HL-60 (cell line): ENCODE results near the gene SH2D3C.

Experiments
- DNase-seq, 2 experiments: peaks; one replicate each; pipeline ENCODE4 v3.0.0-alpha.2; 2010 to 2020; ENCODE audit warnings: low read depth in 1 of 2, low spot score in 1 of 2
- H3K27ac ChIP-seq: fragments of 250-450 bp; sonication (Bioruptor Pico); replicated peaks from 2 replicates; pipeline ENCODE4 v1.5.1; 2020; ENCODE audit warnings: mild to moderate bottlenecking, moderate library complexity
- H3K27me3 ChIP-seq: fragments of 250-450 bp; sonication (Bioruptor Pico); 2 replicates; pipeline ENCODE4 v1.5.1; 2021; ENCODE audit warnings: mild to moderate bottlenecking, moderate library complexity; ENCODE audit not compliant: insufficient read depth, poor library complexity, severe bottlenecking
- H3K4me3 ChIP-seq: replicated peaks from 2 replicates; pipeline ENCODE4 v1.5.1; 2011; ENCODE audit warnings: mild to moderate bottlenecking, control low read depth, low read length; ENCODE audit not compliant: insufficient read depth
- GABPA ChIP-seq: IDR thresholded peaks from 2 replicates; pipeline ENCODE4 v1.6.1; 2012; ENCODE audit warnings: low read depth
- POLR2AphosphoS5 ChIP-seq: IDR thresholded peaks from 2 replicates; pipeline ENCODE4 v1.6.1; 2012; ENCODE audit warnings: low read depth
- REST ChIP-seq: IDR thresholded peaks from 2 replicates; pipeline ENCODE4 v1.6.1; 2012; ENCODE audit warnings: low read depth; ENCODE audit not compliant: insufficient replicate concordance
- SPI1 ChIP-seq: IDR thresholded peaks from 2 replicates; pipeline ENCODE4 v1.6.1; 2012; ENCODE audit warnings: low read depth, mild to moderate bottlenecking, borderline replicate concordance
- TF ChIP-seq, protein P1 (sequence below): IDR thresholded peaks from one replicate; pipeline ENCODE4 v1.5.1; 2011; ENCODE audit warnings: low read length, control low read depth, inconsistent platforms; ENCODE audit not compliant: insufficient read depth

Gene SH2D3C

DNA sequence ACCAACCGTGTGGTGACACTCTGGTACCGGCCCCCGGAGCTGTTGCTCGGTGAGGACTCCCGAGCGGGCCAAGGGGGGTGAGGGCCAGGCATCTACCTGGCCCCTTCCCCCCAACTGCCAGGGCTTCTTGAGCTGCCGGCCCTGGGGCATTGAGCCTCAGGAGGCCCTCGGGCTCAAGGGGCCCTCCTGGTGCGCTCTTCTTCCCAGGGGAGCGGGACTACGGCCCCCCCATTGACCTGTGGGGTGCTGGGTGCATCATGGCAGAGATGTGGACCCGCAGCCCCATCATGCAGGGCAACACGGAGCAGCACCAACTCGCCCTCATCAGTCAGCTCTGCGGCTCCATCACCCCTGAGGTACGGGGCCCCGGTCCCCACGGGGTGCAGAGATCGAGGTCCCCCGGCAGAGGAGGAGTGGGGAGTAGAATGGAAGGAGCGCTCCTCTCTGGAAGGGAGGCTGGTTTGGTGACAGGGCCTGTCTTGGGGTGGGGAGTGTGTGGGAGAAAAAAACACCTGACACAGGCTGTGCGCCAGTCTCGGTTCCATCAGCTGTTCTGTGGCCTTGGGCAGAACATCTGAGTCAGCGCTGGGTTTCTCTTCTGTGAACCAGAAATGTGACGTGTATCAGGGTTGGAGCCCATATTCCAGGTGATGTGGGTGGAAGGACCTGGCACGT lies 10.0 kb upstream of the SH2D3C start:
- Histone ChIP-seq H3K4me3 (no peak overlapping the region), H3K27me3 (no peaks in the 10 kb centered on the region), H3K27ac (no peak overlapping the region)
- DNase-seq: no peak
- TF ChIP-seq, protein P1, sequence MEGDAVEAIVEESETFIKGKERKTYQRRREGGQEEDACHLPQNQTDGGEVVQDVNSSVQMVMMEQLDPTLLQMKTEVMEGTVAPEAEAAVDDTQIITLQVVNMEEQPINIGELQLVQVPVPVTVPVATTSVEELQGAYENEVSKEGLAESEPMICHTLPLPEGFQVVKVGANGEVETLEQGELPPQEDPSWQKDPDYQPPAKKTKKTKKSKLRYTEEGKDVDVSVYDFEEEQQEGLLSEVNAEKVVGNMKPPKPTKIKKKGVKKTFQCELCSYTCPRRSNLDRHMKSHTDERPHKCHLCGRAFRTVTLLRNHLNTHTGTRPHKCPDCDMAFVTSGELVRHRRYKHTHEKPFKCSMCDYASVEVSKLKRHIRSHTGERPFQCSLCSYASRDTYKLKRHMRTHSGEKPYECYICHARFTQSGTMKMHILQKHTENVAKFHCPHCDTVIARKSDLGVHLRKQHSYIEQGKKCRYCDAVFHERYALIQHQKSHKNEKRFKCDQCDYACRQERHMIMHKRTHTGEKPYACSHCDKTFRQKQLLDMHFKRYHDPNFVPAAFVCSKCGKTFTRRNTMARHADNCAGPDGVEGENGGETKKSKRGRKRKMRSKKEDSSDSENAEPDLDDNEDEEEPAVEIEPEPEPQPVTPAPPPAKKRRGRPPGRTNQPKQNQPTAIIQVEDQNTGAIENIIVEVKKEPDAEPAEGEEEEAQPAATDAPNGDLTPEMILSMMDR: no peak
- TF ChIP-seq GABPA (no peak), POLR2AphosphoS5 (no peak), REST (no peak), SPI1 (no peak)

DNA sequence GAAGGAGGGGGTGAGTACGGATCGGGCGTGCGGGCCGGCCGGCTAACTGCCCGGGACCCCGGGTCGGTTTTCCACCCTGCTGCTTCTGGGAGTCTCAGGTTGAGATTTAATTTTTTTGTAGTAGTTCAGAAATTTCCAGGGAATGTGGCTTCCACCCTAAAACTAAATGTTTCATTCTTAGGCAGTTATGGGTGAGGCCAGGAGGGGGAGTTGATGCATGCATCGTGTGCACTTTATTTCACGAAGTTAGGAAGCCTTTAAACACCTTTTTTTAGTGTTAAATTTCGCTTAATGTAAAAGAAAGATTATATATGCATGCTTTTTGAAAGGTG lies 8.3 kb upstream of the SH2D3C start:
- Histone ChIP-seq H3K4me3 (peak overlapping the region; percentile 93), H3K27ac (peak overlapping the region; percentile 94)

More for the DNA sequence above, 8.3 kb upstream of the SH2D3C start:
- DNase-seq: no peak
- no peak for TF ChIP-seq GABPA
- no peak for TF ChIP-seq SPI1
- TF ChIP-seq REST: no peak
- TF ChIP-seq, protein P1: no peak
- TF ChIP-seq POLR2AphosphoS5: no peak
- H3K27me3 ChIP-seq: no peaks in the 10 kb centered on the region
